SJSA1 (cell line): Measurements from ENCODE around the gene CCDC6. TPM values are rescaled to one million over a fixed set of nuclear protein-coding genes. Genes with fewer than 3 reads are reported as not detected.
"Not testable (repeated sequence)": the region's sequence is repeated elsewhere in the genome, so short reads cannot be mapped to it uniquely, and the experiment has no call there.

Experiments
- DNase-seq, 2 experiments: peaks; one replicate each; pipeline ENCODE4 v3.0.0-alpha.2; 2015 to 2020; ENCODE audit warnings: low spot score in 2 of 2, low read depth in 1 of 2
- H3K27ac ChIP-seq: fragments of 250-450 bp; sonication (Bioruptor Pico); 2 replicates; pipeline ENCODE4 v1.5.1; 2020; ENCODE audit warnings: mild to moderate bottlenecking, moderate library complexity
- H3K27me3 ChIP-seq: fragments of 250-450 bp; sonication (Bioruptor Pico); replicated peaks from 2 replicates; pipeline ENCODE4 v1.5.1; 2020; ENCODE audit warnings: mild to moderate bottlenecking, moderate library complexity
- H3K36me3 ChIP-seq: fragments of 250-450 bp; sonication (Bioruptor Pico); 2 replicates; pipeline ENCODE4 v1.5.1; 2020; ENCODE audit warnings: mild to moderate bottlenecking
- H3K4me1 ChIP-seq: fragments of 250-450 bp; sonication (Bioruptor Pico); replicated peaks from 2 replicates; pipeline ENCODE4 v1.6.1; 2021; ENCODE audit warnings: mild to moderate bottlenecking
- H3K4me3 ChIP-seq: fragments of 250-450 bp; sonication (Bioruptor Pico); 2 replicates; pipeline ENCODE4 v1.5.1; 2020; ENCODE audit warnings: mild to moderate bottlenecking
- H3K9me3 ChIP-seq: fragments of 250-450 bp; sonication (Bioruptor Pico); replicated peaks from 2 replicates; pipeline ENCODE4 v1.5.1; 2020; ENCODE audit warnings: mild to moderate bottlenecking
- total RNA-seq: library from RNA; depleted of rRNA; stranded (reverse); fragments of >200 nt; shearing (Covaris generic); gene quantifications from 2 replicates; pipeline ENCODE4 v1.2.3, GENCODE V29; 2014

Gene CCDC6
- total RNA-seq, 1 experiment from 2014 or later = 18.1 TPM

- Histone ChIP-seq H3K27ac (no peak overlapping the region), H3K36me3 (peaks cover 3% of the 10 kb centered on the region; the same call in 1 of the 2 replicates), H3K4me3 (no peak overlapping the region), H3K4me1 (peaks cover 11% of the 10 kb centered on the region), H3K9me3 (no peaks in the 10 kb centered on the region), H3K27me3 (no peaks in the 10 kb centered on the region)
- no peak for DNase-seq
These were observed 6.2 kb downstream of the CCDC6 start for GRCh38 chr10:59900048-59900727.

GRCh38 chr10:59898125-59898835 lies 8.1 kb downstream of the CCDC6 start:
- H3K4me3 ChIP-seq = no peak overlapping the region
- H3K27ac ChIP-seq = no peak overlapping the region
- no peaks in the 10 kb centered on the region for H3K27me3 ChIP-seq
- 0 out of 2 replicates have a peak, but pooled peaks cover 3% of the 10 kb centered on the region for H3K36me3 ChIP-seq
- no peak for DNase-seq
- H3K4me1 ChIP-seq = no peaks in the 10 kb centered on the region
- no peaks in the 10 kb centered on the region for H3K9me3 ChIP-seq

- Histone ChIP-seq H3K9me3 (no peaks in the 10 kb centered on the region), H3K4me1 (no peaks in the 10 kb centered on the region), H3K27me3 (no peaks in the 10 kb centered on the region), H3K36me3 (no peaks in the 10 kb centered on the region), H3K4me3 (no peak overlapping the region), H3K27ac (no peak overlapping the region)
- no peak for DNase-seq
These were observed 10.2 kb downstream of the CCDC6 start for GRCh38 chr10:59896191-59896590.

GRCh38 chr10:59895629-59896116 lies 10.7 kb downstream of the CCDC6 start:
- no peak overlapping the region for H3K27ac ChIP-seq
- no peaks in the 10 kb centered on the region for H3K4me1 ChIP-seq
- no peak overlapping the region for H3K4me3 ChIP-seq
- H3K9me3 ChIP-seq = no peaks in the 10 kb centered on the region
- H3K27me3 ChIP-seq = no peaks in the 10 kb centered on the region
- H3K36me3 ChIP-seq = no peaks in the 10 kb centered on the region
- no peak for DNase-seq

- H3K27ac ChIP-seq = no peak overlapping the region
- no peaks in the 10 kb centered on the region for H3K36me3 ChIP-seq
- DNase-seq = no peak
- no peaks in the 10 kb centered on the region for H3K9me3 ChIP-seq
- H3K27me3 ChIP-seq = no peaks in the 10 kb centered on the region
- H3K4me1 ChIP-seq = no peaks in the 10 kb centered on the region
- H3K4me3 ChIP-seq = no peak overlapping the region
These were observed 12.2 kb downstream of the CCDC6 start for GRCh38 chr10:59894114-59894513.

GRCh38 chr10:59892697-59893096 lies 13.7 kb downstream of the CCDC6 start:
- Histone ChIP-seq H3K27me3 (no peaks in the 10 kb centered on the region), H3K27ac (no peak overlapping the region)

GRCh38 chr10:59891936-59892335 lies 14.4 kb downstream of the CCDC6 start:
- no peak for DNase-seq
- Histone ChIP-seq H3K36me3 (no peaks in the 10 kb centered on the region), H3K9me3 (no peaks in the 10 kb centered on the region), H3K4me3 (no peak overlapping the region), H3K4me1 (no peaks in the 10 kb centered on the region), H3K27me3 (no peaks in the 10 kb centered on the region), H3K27ac (no peak overlapping the region)

More at GRCh38 chr10:59892697-59893096, 13.7 kb downstream of the CCDC6 start:
- Histone ChIP-seq H3K4me1 (no peaks in the 10 kb centered on the region), H3K9me3 (no peaks in the 10 kb centered on the region), H3K4me3 (no peak overlapping the region), H3K36me3 (no peaks in the 10 kb centered on the region)
- DNase-seq = no peak

GRCh38 chr10:59891349-59891748 lies 15.0 kb downstream of the CCDC6 start:
- no peak for DNase-seq
- no peak overlapping the region for H3K4me3 ChIP-seq
- H3K4me1 ChIP-seq = no peaks in the 10 kb centered on the region
- no peaks in the 10 kb centered on the region for H3K27me3 ChIP-seq
- no peaks in the 10 kb centered on the region for H3K36me3 ChIP-seq
- no peaks in the 10 kb centered on the region for H3K9me3 ChIP-seq
- no peak overlapping the region for H3K27ac ChIP-seq

- H3K27ac ChIP-seq = no peak overlapping the region
These were observed 17.4 kb downstream of the CCDC6 start for GRCh38 chr10:59888781-59889435.

GRCh38 chr10:59887972-59888640 lies 18.2 kb downstream of the CCDC6 start:
- DNase-seq = no peak
- no peak overlapping the region for H3K4me3 ChIP-seq
- no peaks in the 10 kb centered on the region for H3K4me1 ChIP-seq
- H3K36me3 ChIP-seq = no peaks in the 10 kb centered on the region
- H3K9me3 ChIP-seq = no peaks in the 10 kb centered on the region
- no peaks in the 10 kb centered on the region for H3K27me3 ChIP-seq
- no peak overlapping the region for H3K27ac ChIP-seq

More at GRCh38 chr10:59888781-59889435, 17.4 kb downstream of the CCDC6 start:
- H3K9me3 ChIP-seq = no peaks in the 10 kb centered on the region
- no peak overlapping the region for H3K4me3 ChIP-seq
- DNase-seq = no peak
- H3K27me3 ChIP-seq = no peaks in the 10 kb centered on the region
- no peaks in the 10 kb centered on the region for H3K4me1 ChIP-seq
- H3K36me3 ChIP-seq = no peaks in the 10 kb centered on the region

- H3K4me3 ChIP-seq = no peak overlapping the region
- H3K27ac ChIP-seq = no peak overlapping the region
- no peaks in the 10 kb centered on the region for H3K27me3 ChIP-seq
- no peak for DNase-seq
- H3K36me3 ChIP-seq = no peaks in the 10 kb centered on the region
- H3K9me3 ChIP-seq = no peaks in the 10 kb centered on the region
- H3K4me1 ChIP-seq = no peaks in the 10 kb centered on the region
These were observed 19.4 kb downstream of the CCDC6 start for GRCh38 chr10:59887006-59887405.

GRCh38 chr10:59885430-59886134 lies 20.8 kb downstream of the CCDC6 start:
- Histone ChIP-seq H3K36me3 (no peaks in the 10 kb centered on the region), H3K4me3 (no peak overlapping the region), H3K27me3 (no peaks in the 10 kb centered on the region), H3K4me1 (no peaks in the 10 kb centered on the region), H3K27ac (no peak overlapping the region), H3K9me3 (no peaks in the 10 kb centered on the region)
- DNase-seq = no peak

- not testable (repeated sequence) for H3K36me3 ChIP-seq, H3K27me3 ChIP-seq, H3K4me3 ChIP-seq, DNase-seq, H3K4me1 ChIP-seq, H3K27ac ChIP-seq, H3K9me3 ChIP-seq
These were observed 21.5 kb downstream of the CCDC6 start for GRCh38 chr10:59884893-59885292.
